Mammary epithelial cell (primary cell): ENCODE measurements around the gene RAD51B.

Experiments used
- CTCF ChIP-seq, 2 donors: IDR thresholded peaks in 1 of 2; conservative IDR thresholded peaks in 1 of 2; 2 replicates each; pipeline ENCODE4 v1.5.1; 2011 to 2012; ENCODE audit warnings: inconsistent platforms in 2 of 2, low read length in 2 of 2, mild to moderate bottlenecking in 2 of 2, control low read depth in 1 of 2, low read depth in 1 of 2; ENCODE audit not compliant: insufficient read depth in 1 of 2; ENCODE audit errors: extremely low read depth in 1 of 2
- EZH2 ChIP-seq: IDR thresholded peaks from 2 replicates; pipeline ENCODE4 v1.6.1; 2012; ENCODE audit warnings: low read length, inconsistent platforms, borderline replicate concordance

GRCh38 chr14:68559949-68560348 lies 740.4 kb downstream of the RAD51B start:
- no peak for TF ChIP-seq CTCF (conservative IDR thresholded peaks at IDR 0.05 in 1 of 2, IDR thresholded peaks at IDR 0.05 in 1 of 2; ENCODE audit: extremely low read depth in 1 of 2, insufficient read depth in 1 of 2, low read depth in 1 of 2, low read length in 2 of 2)
- TF ChIP-seq EZH2 = no peak
